NCI-H524 (cell line): Measurements from ENCODE around the gene AKR1C8.
"Not testable (repeated sequence)": the region's sequence is repeated elsewhere in the genome, so short reads cannot be mapped to it uniquely, and the experiment has no call there.

ENCODE experiments used
- DNase-seq, 2 experiments: peaks; one replicate each; lab custom pipeline; 2025; lab: John Stamatoyannopoulos, UW

The AKR1C8 gene

GRCh38 chr10:5184987-5185775 is at the start of gene AKR1C8:
TSS of gene AKR1C8 (minus strand) at chr10:5185150. CDS start at chr10:5185104, 46 bp downstream.
- DNase-seq = no peak

GRCh38 chr10:5234106-5234860 is 49.3 kb upstream of the AKR1C8 start:
- DNase-seq = peak; percentile 8 to 60

- no peak for DNase-seq
These were observed 48.4 kb upstream of the AKR1C8 start for GRCh38 chr10:5233324-5233723.

GRCh38 chr10:5229019-5229418 is 44.1 kb upstream of the AKR1C8 start:
- DNase-seq = no peak

GRCh38 chr10:5222942-5223341 is 38.0 kb upstream of the AKR1C8 start:
- not testable (repeated sequence) for DNase-seq

- no peak for DNase-seq
These were observed 34.3 kb upstream of the AKR1C8 start for GRCh38 chr10:5219262-5219661.

DNA sequence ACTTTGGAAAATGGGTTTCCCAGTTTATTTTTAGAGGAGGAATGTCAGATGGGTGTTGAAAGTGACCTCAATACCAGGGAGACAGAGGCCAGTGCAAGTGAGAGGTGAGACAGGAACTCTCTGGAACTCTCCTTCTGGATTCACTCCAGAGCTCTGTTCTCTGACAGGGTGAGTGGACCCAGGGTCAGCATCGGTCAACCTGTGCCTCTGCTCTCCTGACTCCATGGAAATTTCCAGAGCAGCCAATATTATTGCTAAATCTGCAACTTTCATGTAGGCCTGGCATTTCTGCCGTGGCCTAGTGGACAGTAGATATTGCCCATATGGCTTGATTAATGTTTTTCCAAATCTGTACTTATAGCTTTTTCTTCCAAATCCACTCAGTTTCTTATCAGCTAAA is 31.9 kb upstream of the AKR1C8 start:
- no peak for DNase-seq

GRCh38 chr10:5211696-5212536 is 27.0 kb upstream of the AKR1C8 start:
- DNase-seq = no peak

- DNase-seq = not testable (repeated sequence)
These were observed 25.3 kb upstream of the AKR1C8 start for GRCh38 chr10:5210261-5210660.

DNA sequence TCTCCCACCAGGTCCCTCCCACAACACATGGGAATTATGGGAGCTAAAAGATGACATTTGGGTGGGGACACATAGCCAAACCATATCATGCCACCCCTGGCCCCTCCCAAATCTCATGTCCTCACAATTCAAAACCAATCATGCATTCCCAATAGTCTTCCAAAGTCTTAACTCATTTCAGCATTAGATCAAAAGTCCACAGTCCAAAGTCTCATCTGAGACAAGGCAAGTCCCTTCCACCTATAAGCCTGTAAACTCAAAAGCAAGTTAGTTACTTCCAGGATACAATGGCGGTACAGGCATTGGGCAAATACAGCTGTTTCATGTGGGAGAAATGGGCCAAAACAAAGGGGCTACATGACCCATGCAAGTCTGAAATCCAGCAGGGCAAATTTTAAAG is 24.8 kb upstream of the AKR1C8 start:
- DNase-seq = not testable (repeated sequence)

GRCh38 chr10:5206799-5207198 is 21.8 kb upstream of the AKR1C8 start:
- no peak for DNase-seq

- no peak for DNase-seq
These were observed 14.4 kb upstream of the AKR1C8 start for GRCh38 chr10:5199398-5199797.

GRCh38 chr10:5198386-5198785 is 13.4 kb upstream of the AKR1C8 start:
- DNase-seq = no peak

DNA sequence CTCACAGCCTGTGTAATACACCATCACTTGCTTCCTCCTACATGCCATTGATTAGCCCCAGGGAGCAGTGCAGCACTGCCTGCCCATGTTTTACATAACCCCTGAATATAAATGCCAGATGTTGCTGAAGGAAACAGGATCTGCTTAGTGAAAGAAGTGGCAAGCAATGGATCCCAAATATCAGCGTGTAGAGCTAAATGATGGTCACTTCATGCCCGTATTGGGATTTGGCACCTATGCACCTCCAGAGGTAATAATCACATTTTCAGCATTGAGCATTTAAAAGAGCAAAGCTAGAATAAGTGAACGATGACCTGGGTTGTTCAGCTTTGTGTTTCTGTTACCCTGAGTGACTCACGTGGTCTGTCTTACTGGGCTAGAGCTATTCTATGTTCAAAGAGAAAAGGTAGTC is 11.8 kb upstream of the AKR1C8 start, which contains the start of gene AKR1C4:
Gene AKR1C4 (plus strand): TSS at position 136 of the 412 bp plus-strand sequence. CDS start 31 bp downstream, at position 167.
- DNase-seq = peak in 1 of 2 experiments; percentile 3

GRCh38 chr10:5195727-5196374 is 10.9 kb upstream of the AKR1C8 start:
- DNase-seq = no peak

DNA sequence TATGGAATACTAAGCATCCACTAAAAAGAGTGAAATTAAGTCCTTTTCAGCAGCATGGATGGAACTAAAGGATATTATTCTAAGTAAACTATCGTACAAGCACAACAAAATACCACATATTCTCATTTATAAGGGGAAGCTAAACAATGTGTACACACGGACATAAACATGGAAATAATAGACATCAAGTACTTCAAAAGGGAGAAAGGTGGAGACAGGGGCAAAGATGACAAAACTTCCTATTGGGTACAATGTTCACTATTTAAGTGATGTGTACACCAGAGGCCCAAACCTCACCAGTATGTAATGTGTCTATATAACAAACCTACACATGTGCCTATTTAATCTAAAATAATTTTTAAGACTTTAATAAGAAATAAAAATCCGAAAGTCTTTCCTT is 9.5 kb upstream of the AKR1C8 start:
- DNase-seq = no peak

DNA sequence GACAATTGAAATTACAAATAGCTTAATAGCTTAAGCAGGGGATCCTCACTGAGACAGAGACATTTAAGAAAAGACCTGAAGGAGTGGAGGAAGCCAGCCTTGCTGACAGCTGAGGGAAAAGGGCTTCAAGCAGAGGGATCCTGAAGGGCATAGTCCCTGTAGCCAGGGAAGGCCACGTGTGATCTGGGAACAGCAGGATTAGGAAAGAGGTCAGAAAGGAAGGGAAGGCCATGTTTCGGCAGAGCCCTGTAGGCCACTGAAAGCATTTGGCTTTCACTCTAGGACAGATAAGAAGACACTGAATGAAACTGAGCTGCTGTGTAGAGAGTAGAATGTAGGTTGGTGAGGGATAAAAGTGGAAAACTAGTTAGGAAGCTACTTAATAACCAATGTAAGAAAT is 3.4 kb upstream of the AKR1C8 start:
- DNase-seq = no peak

DNA sequence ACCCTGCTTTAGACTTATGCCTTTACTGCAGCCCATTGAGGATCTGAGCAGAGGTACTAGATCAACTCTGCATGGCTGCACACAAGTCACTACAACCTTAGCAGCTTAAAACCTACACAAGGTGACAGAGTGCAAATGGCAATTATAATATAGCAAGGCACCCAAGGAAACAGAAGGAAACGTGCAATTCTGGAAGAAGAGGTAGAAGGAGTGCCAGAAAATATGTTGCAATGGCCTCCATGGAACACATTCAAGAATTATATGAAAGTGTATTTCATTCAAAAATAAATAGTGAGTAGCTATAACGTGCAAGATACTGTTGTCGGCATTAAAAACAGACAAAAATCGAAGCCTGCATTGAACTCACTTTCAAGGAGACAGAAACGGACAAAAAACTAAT is 2.9 kb upstream of the AKR1C8 start:
- DNase-seq = no peak

GRCh38 chr10:5183923-5184322 is 1.0 kb downstream of the AKR1C8 start:
- DNase-seq = no peak

DNA sequence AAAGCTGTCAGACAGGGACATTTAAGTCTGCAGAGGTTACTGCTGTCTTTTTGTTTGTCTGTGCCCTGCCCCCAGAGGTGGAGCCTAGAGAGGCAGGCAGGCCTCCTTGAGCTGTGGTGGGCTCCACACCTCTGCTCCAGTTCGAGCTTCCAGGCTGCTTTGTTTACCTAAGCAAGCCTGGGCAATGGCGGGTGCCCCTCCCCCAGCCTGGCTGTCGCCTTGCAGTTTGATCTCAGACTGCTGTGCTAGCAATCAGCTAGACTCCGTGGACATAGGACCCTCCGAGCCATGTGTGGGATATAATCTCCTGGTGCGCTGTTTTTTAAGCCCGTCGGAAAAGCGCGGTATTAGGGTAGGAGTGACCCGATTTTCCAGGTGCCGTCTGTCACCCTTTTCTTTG is 4.4 kb downstream of the AKR1C8 start:
- not testable (repeated sequence) for DNase-seq

GRCh38 chr10:5175581-5175980 is 9.4 kb downstream of the AKR1C8 start:
- DNase-seq = not testable (repeated sequence)
